ENCODE data around the gene CELF5. TPM values are rescaled to one million over a fixed set of nuclear protein-coding genes. Genes with fewer than 3 reads are reported as not detected.

The CELF5 gene
- total RNA-seq, result 0.20 TPM in 1 of 2 replicates, not detected in the other

DNA sequence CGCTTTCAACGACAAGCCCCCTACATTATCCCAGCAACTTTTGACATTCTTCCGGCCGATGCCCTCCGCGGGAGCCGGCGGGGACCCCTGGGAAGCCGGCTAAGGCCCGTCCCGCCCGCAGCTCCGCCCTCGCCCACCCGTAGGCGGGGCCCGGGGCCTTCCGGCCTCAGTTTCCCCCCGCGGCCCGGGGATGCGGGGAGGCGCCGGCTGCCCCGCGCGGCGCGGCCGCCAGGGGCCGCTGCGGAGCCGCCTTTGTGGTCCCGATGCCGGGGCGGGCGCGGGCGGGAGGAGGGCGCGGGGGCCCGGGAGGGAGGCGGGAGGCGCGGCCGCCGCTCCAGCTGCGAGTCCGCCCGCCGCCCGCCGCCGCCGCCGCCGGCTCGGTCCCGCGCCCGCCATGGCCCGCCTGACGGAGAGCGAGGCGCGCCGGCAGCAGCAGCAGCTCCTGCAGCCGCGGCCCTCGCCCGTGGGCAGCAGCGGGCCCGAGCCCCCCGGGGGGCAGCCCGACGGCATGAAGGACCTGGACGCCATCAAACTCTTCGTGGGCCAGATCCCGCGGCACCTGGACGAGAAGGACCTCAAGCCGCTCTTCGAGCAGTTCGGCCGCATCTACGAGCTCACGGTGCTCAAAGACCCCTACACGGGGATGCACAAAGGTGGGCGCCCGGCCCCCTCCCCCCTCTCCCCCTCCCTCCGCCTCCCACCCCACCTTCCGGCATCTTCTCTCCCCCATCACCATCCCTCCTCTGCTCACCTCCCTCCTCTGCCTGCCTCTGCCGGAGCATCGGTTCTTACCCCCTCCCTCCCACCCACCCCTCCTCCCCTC is at the start of gene CELF5:
Gene CELF5, plus strand, starts transcription at position 316 of the 823 bp plus-strand sequence. Its CDS starts 79 bp downstream, at position 395.
- DNase-seq (ENCODE audit: low read depth), result no peak

DNA sequence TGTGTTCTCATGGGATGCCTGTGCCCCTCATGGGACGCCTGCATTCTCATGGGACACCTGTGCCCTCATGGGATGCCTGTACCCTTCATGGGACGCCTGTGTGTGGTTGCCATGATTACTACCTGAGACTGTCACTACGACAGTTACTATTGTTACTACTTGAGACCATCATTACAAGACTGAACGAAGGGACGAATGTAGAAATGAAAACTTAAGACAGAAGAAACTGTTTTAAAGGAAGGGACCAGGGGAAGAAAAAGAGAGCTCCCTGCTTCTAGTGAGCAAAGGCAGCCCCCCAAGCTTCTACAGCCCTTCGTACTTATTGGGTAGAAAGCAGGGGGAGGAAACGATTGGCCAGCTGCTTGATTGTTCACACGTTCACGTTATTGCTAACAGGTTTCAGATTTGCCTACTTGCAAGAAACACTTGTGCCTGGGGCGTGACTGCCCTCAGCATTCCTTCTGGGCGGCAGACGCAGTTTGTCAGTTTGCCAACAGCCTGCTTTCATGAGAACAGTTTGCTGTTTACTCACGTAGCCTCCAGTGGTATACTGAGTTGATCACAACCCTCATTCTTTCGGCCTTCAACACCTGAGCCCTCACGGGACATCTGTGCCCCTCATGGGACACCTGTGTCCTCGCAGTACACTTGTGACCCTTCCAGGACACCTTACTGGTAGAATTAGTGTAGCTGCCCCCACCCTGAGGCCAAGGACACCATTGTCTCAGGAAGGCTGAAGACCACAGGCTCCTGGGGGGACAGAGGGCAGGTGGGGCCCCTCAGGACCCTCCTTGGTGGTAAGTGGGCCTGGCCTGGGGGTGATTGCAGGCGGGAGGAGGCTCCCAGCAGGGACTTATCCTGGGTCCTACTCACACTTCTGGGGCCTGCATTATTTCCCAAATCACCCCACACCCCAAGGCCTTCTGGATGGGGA is 48.4 kb upstream of the CELF5 start:
- peak; percentile 90 for DNase-seq (ENCODE audit: low read depth)

DNA sequence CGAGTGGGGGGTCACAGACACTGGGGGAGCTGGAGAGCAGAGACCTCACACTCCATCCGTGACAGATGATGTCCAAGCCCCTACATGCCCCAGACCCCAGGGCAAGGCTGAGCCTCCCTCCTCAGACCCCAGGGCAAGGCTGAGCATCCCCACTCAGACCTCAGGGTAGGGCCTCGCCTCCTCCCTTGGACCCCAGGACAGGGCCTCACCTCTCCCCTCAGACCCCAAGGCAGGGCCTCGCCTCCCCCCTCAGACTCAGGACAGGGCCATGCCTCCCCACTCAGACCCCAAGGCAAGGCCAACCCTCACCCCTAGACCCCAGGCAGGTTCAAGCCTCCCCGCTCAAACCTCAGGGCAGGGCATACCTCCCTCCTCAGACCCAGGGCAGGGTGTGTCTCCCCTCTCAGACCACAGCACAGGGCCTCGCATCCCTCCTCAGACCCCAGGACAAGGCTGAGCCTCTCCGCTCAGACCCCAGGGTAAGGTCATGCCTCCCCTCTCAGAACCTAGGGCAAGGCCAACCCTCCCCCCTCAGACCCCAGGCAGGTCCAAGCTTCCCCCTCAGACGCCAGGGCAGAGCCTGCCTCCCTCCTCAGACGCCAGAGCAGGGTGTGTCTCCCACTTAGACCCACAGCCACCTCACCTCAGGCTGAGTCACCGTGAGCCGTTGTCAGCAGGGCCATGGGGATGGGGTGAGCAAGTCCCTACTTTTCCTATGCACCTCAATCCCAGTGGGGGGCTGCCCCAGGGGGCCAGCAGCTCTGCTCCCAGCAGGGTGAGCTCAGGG is 47.6 kb upstream of the CELF5 start:
- peak; percentile 69 for DNase-seq (ENCODE audit: low read depth)

DNA sequence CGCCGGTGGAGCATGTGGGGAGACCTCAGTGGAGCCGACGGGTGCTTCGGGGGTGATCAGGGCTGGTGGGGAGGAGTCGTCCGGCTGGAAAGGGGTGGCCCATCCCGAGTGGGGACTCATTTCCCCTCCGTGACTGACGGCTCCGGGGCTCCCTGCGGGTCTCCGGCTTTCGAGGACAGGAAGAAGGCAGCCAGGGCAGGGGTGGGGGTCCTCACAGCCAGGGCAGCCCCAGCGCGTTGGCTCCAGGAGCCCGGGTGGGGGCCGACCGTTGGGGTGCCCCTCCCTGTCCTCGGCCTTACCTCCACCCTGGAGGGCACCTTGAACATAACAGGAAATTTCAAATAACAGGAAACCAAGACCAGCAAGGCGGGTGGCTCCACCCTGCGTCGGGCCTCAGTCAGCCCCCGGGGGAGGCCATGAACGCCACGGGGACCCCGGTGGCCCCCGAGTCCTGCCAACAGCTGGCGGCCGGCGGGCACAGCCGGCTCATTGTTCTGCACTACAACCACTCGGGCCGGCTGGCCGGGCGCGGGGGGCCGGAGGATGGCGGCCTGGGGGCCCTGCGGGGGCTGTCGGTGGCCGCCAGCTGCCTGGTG is 46.0 kb upstream of the CELF5 start, which contains the start of gene S1PR4:
Gene S1PR4, plus strand, starts transcription at position 393 of the 596 bp plus-strand sequence. Its CDS starts 24 bp downstream, at position 417.
- no peak for DNase-seq (ENCODE audit: low read depth)

DNA sequence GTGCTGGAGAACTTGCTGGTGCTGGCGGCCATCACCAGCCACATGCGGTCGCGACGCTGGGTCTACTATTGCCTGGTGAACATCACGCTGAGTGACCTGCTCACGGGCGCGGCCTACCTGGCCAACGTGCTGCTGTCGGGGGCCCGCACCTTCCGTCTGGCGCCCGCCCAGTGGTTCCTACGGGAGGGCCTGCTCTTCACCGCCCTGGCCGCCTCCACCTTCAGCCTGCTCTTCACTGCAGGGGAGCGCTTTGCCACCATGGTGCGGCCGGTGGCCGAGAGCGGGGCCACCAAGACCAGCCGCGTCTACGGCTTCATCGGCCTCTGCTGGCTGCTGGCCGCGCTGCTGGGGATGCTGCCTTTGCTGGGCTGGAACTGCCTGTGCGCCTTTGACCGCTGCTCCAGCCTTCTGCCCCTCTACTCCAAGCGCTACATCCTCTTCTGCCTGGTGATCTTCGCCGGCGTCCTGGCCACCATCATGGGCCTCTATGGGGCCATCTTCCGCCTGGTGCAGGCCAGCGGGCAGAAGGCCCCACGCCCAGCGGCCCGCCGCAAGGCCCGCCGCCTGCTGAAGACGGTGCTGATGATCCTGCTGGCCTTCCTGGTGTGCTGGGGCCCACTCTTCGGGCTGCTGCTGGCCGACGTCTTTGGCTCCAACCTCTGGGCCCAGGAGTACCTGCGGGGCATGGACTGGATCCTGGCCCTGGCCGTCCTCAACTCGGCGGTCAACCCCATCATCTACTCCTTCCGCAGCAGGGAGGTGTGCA is 45.3 kb upstream of the CELF5 start:
- DNase-seq (ENCODE audit: low read depth), result no peak

DNA sequence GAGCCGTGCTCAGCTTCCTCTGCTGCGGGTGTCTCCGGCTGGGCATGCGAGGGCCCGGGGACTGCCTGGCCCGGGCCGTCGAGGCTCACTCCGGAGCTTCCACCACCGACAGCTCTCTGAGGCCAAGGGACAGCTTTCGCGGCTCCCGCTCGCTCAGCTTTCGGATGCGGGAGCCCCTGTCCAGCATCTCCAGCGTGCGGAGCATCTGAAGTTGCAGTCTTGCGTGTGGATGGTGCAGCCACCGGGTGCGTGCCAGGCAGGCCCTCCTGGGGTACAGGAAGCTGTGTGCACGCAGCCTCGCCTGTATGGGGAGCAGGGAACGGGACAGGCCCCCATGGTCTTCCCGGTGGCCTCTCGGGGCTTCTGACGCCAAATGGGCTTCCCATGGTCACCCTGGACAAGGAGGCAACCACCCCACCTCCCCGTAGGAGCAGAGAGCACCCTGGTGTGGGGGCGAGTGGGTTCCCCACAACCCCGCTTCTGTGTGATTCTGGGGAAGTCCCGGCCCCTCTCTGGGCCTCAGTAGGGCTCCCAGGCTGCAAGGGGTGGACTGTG is 44.6 kb upstream of the CELF5 start:
- no peak for DNase-seq (ENCODE audit: low read depth)

DNA sequence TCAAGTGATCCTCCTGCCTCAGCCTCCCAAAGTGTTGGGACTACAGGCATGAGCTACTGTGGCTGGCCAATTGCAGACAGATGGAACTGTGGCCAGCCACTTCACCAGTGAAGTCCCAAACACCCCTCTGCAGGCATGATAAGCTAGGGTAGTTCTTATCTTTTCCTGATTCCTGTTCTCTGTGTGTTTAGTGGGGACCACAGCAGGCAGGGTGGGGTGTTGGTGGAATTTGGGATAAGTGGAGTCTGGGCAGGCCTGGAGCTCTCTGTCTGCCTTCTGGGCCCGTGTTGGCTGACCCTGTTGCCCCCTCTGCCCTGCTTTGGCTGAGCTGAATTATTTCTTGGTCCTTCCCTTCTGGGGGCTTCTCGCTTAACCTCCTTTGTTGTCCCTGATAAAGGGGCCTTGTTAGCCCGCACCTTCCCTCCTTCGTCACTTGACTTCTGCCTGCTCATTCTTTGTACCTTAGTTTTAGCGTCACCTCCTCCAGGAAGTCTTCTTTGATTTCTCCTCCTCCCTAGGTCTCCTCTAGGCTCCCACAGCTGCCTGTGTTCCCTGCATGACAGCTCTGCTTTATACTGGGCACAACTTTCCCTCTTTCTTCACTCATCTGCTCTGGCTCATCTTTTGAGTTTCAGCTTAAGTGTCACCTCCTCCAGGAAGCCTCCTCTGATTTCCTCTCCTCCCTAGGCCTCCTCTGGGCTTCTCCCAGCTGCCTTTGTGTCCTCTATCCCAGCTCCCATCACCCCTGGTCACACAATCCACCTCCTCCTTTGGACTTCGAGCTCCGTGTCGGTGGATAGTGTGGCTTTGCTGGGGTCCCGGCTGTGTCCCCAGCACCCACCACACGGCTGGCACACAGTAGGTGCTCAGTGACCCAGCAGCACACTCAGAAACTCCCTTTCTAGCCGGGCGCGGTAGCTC is 40.5 kb upstream of the CELF5 start:
- DNase-seq (ENCODE audit: low read depth), result no peak

DNA sequence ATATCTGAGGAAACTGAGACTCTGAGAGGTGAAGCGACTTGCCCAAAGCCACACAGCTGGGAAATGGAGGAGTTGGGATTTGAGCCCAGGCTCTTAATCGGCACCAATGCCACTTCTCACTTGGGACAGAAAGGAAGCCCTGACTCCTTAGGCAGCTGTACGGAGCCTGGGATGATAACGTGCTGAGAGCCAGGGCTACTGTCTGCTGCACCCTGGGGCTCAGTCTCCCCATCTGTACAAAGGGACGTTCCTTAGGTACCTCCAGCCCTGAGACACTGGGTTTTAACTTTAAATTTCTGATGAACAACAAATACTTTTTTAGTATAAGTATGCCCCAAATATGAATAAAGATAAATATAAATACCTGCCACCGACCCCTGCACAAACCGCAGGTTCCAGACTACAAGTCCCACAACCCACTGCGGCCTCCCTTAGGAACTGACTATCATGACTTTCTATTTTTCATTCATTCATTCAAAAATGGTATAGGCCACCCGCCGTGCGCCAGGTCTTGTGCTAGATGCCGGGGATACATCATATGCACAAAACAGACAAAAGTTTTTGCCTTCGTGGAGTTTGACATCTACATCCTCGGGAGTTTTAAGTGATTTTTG is 39.5 kb upstream of the CELF5 start:
- no peak for DNase-seq (ENCODE audit: low read depth)

DNA sequence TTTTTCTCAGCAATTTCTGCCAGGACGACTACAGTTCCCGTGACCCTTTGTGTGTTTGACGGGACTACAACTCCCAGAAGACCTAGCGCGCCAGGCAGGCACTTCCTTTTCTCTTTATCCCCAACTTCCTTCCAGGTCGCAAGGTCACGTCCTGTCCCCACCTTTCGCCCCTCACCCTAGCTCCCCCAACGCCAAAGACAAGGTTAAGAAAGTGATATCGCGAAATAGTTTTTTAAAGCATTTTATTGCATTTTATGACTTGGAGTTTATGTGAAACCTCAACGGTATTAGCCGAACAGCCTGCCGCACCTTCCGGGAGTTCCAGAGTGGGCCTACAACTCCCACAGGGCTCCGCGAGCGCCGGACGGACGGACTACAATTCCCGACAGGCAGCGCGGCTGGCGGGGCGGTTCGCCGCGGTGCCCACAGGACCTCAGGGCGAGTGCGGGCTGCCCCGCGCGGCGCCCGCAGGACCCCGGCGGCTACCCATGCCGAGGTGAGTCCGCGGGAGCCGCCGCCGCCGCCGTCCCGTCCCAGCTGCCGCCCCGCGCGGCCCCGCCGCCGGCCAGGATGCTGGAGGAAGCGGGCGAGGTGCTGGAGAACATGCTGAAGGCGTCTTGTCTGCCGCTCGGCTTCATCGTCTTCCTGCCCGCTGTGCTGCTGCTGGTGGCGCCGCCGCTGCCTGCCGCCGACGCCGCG is 38.9 kb upstream of the CELF5 start, which contains the start of gene NCLN:
Gene NCLN, plus strand, starts transcription at position 470 of the 699 bp plus-strand sequence. Its CDS starts 101 bp downstream, at position 571.
- peak; percentile 89 for DNase-seq (ENCODE audit: low read depth)

DNA sequence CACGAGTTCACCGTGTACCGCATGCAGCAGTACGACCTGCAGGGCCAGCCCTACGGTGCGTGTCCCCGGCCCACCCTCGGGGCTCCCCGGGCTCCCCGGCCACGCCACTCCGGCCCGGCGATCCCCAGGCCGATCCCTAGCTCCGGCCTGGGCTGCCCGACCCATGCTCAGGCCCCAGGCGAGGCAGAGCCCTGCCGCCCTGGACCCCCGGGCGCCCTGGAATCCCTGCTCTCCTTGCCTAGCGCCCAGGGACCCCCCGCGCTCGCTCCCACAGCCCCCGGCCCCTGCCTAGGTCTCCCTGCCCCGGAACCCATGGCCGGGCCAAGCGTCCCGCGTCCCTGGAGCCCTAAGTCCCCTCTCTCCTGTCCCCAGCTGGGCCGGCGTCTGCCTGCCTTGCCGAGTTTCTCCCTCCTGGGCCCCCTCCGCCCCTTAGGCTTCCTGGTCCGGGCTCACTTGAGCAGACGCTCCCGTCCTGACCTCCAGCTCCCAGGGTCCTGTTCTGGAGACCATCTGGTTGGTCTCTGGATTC is 38.2 kb upstream of the CELF5 start:
- DNase-seq (ENCODE audit: low read depth), result no peak

DNA sequence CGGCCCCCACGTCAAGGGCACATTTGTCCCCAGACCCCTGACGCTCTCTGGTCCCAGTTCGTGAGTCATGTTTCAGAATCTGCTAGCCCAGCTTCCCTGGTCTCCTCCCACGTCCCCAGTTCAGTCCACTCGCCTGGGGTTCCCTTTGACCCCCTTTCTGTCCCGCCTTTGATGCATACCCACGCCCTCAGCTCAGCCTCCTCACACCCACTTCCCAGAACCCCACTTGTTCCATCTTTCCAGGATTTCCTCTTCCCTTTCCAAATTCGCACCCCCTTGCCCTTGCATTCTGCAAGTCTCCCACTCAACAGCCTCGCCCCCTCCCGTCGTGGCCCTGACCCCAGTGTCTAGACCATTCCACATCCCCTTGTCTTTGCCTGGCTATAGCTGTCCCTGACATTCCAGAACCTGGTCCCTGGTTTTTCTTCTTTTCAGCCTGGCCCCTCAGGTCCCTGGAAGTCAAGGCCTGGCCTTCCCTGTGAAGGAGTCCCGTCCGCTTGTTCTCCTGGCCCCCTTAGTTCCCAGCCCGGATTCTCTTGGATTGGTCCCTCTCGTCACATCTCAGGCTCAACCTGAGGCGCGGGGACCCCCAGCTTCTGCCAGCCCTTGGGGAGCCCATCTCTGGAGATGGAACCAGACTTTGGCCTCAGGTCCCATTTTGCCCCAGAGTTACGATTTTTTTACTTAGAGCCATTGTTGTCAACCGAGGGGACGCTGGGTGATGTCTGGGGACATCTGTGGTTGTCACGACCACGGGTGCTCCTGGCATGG is 37.4 kb upstream of the CELF5 start:
- no peak for DNase-seq (ENCODE audit: low read depth)

DNA sequence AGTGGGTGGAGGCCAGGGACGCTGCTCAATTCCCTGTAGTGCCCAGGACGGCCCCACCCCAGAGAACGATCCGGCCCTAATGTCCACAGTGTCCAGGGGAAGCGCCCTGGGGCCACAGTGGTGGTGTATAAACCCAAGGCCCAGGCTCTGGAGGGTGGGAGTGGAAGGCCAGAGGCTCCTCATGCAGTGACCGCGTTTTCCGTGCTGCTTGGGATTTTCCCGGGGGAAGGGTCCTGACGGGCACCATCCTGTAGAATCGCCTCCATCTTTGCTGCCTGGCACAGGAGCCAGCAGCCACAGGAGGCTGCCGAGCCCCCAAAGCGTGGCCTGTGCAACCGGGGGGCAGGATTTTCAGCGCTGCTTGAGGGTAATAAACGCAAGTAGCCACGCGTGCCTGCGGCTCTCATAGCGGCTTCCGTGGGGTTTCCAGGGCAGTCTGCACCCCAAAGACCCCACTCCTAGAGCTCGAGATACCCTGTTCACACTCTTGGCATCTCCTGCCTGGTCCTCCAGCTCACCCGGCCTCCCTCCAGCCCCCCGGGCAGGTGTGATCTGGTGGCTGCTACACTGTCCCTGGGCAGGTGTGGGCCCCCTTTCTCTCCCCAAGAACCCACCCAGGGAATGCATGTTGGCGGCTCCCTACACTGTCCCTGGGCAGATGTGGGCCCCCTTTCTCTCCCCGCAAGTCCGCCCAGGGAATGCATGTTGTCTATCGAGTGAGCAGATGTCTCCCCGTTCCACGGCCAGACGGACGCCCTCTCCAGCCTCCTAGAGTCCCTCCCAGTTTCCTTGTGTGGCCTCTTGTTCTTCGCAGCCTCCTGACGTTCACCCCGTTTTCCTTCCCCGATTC is 36.6 kb upstream of the CELF5 start:
- DNase-seq (ENCODE audit: low read depth), result no peak

DNA sequence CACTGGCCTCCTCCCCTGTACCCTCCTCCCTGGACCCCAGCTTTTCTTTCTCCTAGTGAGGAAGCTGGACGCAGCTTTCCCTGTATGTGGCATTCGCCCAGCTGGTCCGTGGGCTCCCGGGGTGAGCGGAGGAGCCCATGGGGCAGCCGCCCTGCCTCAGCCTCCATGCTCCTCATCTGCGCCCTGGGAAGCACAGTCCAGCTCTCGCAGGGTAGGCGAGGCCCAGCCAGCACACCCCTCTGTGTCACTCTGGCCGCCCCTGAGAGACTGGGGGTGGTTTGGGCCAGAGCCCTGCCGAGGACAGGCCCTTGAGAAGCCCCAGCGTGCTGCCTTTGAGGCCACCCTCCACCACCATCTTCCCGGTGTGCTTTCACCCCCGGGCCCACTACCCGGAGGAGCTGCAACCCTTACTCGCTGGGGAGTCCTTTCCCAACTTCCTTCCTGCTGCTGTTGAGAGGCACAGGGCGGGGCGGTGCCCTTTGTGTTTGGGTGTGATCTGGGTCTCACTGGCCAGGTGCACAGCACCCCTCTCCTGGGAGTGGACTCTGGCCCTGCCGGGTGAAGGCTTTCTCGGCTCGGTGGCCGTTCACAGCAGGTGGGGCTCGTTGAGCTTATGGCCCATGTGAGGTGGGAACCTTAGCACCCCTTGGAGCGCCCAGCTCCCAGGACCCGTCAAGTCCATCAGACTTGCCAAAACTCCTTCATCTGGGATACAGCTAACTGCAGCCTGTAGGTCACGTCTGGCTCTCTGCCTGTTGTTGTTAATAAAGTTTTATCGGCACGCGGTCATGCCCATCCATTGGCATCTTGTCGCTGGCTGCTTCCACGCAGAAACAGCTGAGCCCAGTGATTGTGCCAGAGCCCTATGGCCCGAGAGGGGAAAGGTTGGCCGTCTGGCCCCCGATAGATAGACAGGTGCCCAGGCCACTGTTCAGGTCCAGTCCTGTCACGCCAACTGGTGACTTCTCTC is 35.5 kb upstream of the CELF5 start:
- DNase-seq (ENCODE audit: low read depth), result no peak

DNA sequence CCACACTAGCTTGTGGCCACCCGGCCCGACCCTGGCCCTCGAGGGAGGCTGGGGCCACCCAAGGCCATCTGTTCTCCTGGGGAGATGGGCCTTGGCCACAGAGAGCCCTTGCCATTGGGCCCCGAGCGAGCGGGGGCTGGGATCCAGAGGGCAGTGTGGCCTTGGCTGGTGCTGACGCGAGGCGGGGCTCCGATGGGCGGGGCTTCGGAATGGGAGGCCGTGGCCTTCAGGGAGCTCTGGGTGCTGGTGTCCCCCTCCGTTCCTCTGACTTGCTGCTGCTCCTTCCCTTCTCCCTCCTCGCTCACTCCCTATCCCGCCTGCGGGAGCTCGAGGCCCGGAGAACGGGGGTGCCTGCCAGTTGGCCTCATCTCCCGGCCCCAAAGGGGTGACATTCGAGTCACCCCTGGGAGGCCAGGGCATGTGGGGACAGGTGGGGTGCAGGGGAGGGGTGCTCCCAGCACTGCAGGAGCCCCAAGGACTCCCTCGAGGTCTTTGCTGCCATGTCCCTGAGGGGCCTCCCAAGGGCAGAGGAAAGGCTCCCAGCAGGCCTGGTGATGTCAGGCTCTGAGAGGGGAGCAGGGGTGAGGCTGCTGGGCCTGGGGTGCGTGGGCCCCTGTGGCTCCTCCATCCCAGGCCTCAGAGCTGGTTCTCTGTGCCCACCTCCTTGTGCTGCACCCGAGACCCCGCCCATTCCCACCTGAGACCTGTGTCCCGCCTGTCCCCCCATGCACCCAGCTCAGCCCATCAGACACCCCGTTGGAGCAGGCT is 34.6 kb upstream of the CELF5 start:
- DNase-seq (ENCODE audit: low read depth), result no peak

Data from renal cortical epithelial cell (primary cell).